H1 (cell line): ENCODE data around the gene AKR1B1. TPM values are rescaled to one million over a fixed set of nuclear protein-coding genes. Genes with fewer than 3 reads are reported as not detected.

ENCODE experiments used
- CHD7 ChIP-seq: fragments of 300-600 bp; sonication (generic); IDR thresholded peaks from 2 replicates; pipeline ENCODE4 v1.7.1; 2012; ENCODE audit warnings: low read length, moderate library complexity, mild to moderate bottlenecking, inconsistent platforms; ENCODE audit not compliant: insufficient replicate concordance
- KDM4A ChIP-seq: IDR thresholded peaks from one replicate; pipeline ENCODE4 v1.7.1; 2012; ENCODE audit warnings: low read depth, mild to moderate bottlenecking, moderate library complexity, low read length, inconsistent platforms; ENCODE audit not compliant: severe bottlenecking
- MAFK ChIP-seq: IDR thresholded peaks from 2 replicates; pipeline ENCODE4 v1.6.1; 2012; ENCODE audit warnings: low read depth, mild to moderate bottlenecking, improper control_type of control experiment, low read length
- RXRA ChIP-seq: IDR thresholded peaks from 2 replicates; pipeline ENCODE4 v1.6.1; 2011; ENCODE audit warnings: low read depth, mild to moderate bottlenecking, low read length, moderate library complexity; ENCODE audit not compliant: insufficient read depth
- polyA plus RNA-seq, 7 experiments: library from polyadenylated mRNA; depleted of rRNA in 3 of 7; stranded (reverse) in 5 of 7; unstranded in 2 of 7; fragments of >200 nt in 5 of 7; fragments of 200-250 nt in 2 of 7; gene quantifications; 1 replicate in 5 of 7; 2 replicates in 1 of 7; 4 replicates in 1 of 7; pipeline versions ENCODE4 v1.2.1 to v1.2.3, GENCODE V29; 2011 to 2013; ENCODE audit warnings: missing spikeins in 2 of 7, mixed read lengths in 2 of 7
- total RNA-seq: library from RNA; stranded (reverse); fragmentation: NEBNext Ultra II Directional; extraction: Animal tissue kit (Norgen Biotek cat#: 25700); gene quantifications from 2 replicates; pipeline ENCODE4 v1.2.1, GENCODE V29; 2021

Gene AKR1B1
- total and polyA plus RNA-seq, 2 of the 8 experiments (the other 6 are each of a cell fraction or from before 2014, with no cell fraction given) = 195 to 273 TPM

- TF ChIP-seq CHD7 (no peak), MAFK (no peak), RXRA (no peak), KDM4A (no peak)
These were observed 12.5 kb downstream of the AKR1B1 start (continued) for GRCh38 chr7:134446446-134446845.
